NT2/D1 (cell line): ENCODE measurements around the gene MBOAT2.
"Not testable (repeated sequence)": the region's sequence is repeated elsewhere in the genome, so short reads cannot be mapped to it uniquely, and the experiment has no call there.

Experiments used
- YY1 ChIP-seq: IDR thresholded peaks from 2 replicates; pipeline ENCODE4 v1.6.1; 2011; ENCODE audit not compliant: insufficient read length, insufficient read depth
- ZNF274 ChIP-seq: IDR thresholded peaks from 2 replicates; pipeline ENCODE4 v1.6.1; 2011; ENCODE audit warnings: mild to moderate bottlenecking, low read depth, low read length

DNA sequence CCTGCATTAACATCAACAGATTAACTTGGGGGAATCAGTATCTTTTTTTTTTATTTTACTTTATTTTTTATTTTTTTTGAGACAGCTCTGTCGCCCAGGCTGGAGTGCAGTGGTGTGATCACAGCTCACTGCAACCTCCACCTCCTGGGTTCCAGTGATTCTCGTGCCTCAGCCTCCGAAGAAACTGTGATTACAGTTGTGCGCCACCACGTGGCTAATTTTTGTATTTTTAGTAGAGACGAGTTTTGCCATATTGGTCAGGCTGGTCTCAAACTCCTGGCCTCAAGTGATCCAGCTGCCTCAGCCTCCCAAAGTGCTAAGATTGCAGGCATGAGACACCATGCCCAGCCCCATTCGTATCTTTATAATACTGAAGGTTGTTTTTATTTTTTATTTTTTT is 99.6 kb downstream of the MBOAT2 start:
- TF ChIP-seq ZNF274, YY1: not testable (repeated sequence)
